Measurements from ENCODE around the gene RPF1. TPM values are rescaled to one million over a fixed set of nuclear protein-coding genes. Genes with fewer than 3 reads are reported as not detected.

Gene RPF1
- total RNA-seq, 5 donors from 2014 or later (not counting 1 experiment from before 2014, with no cell fraction given), result 40.8 to 52.1 (median 43.6) TPM

GRCh38 chr1:84450910-84451309 lies 28.2 kb upstream of the RPF1 start:
- DNase-seq (no peak), ATAC-seq (replicated peaks in 1 of 4) (no peak)
- WGBS (ENCODE audit: insufficient coverage), result no CpG with 5 or more reads among the region's 2 CpGs
- Mint-ChIP-seq H3K36me3 (no peaks in the 10 kb centered on the region), H3K27ac (no peak overlapping the region), H3K4me3 (no peak overlapping the region), H3K4me1 (no peaks in the 10 kb centered on the region), H3K9me3 (no peaks in the 10 kb centered on the region), H3K27me3 (peaks cover 22 to 23% of the 10 kb centered on the region in 2 donors)
- no peaks in the 10 kb centered on the region for H3K36me3 ChIP-seq (ENCODE audit: control insufficient read depth in 2 of 2, extremely low read depth in 1 of 2, insufficient read depth in 1 of 2, low read length in 1 of 2)
- no peaks in the 10 kb centered on the region for H3K9me3 ChIP-seq
- ChIA-PET CTCF (interaction anchor here in 1 of 2 donors (0.9 kb wide), 1 partner anchor 310 kb away, joined by 3 read pairs; no protein-coding TSS in a partner anchor), POLR2A (interaction anchor here in 1 of 2 donors (0.5 kb wide), 1 partner anchor 10 kb away, joined by 4 read pairs; no protein-coding TSS in a partner anchor)
- H3K4me3 ChIP-seq (ENCODE audit: control insufficient read depth in 1 of 2, extremely low read depth in 1 of 2, low read length in 1 of 2), result no peak overlapping the region
- peaks cover 0 to 5% of the 10 kb centered on the region in 2 experiments for H3K27me3 ChIP-seq (replicated peaks in 1 of 2; ENCODE audit: control insufficient read depth in 2 of 2, extremely low read depth in 1 of 2, insufficient read depth in 2 of 2, low read length in 1 of 2)
- H3K4me1 ChIP-seq (ENCODE audit: control insufficient read depth in 1 of 2, extremely low read depth in 1 of 2, insufficient read depth in 2 of 2, low read length in 2 of 2), result no peaks in the 10 kb centered on the region
- no peak overlapping the region for H3K27ac ChIP-seq (ENCODE audit: low read length)

- no peak for DNase-seq
- no peaks in the 10 kb centered on the region for H3K9me3 ChIP-seq
- ChIA-PET POLR2A (interaction anchor here in 1 of 2 donors (0.6 kb wide), 1 partner anchor 1936 kb away, joined by 3 read pairs; no protein-coding TSS in a partner anchor), CTCF (interaction anchor here (0.6 to 1.7 kb wide), 3 partner anchors 10 to 581 kb away, joined by 3 to 5 read pairs (median 3); no protein-coding TSS in a partner anchor)
- peaks cover 0 to 5% of the 10 kb centered on the region in 2 experiments for H3K27me3 ChIP-seq (replicated peaks in 1 of 2; ENCODE audit: control insufficient read depth in 2 of 2, extremely low read depth in 1 of 2, insufficient read depth in 2 of 2, low read length in 1 of 2)
- WGBS (ENCODE audit: insufficient coverage), result 100% methylated on average over 1 of the region's 3 CpGs
- H3K27ac ChIP-seq (ENCODE audit: low read length), result no peak overlapping the region
- Mint-ChIP-seq H3K36me3 (no peaks in the 10 kb centered on the region), H3K4me3 (no peak overlapping the region), H3K27me3 (peaks cover 22 to 28% of the 10 kb centered on the region in 2 donors), H3K9me3 (no peaks in the 10 kb centered on the region), H3K27ac (no peak overlapping the region), H3K4me1 (no peaks in the 10 kb centered on the region)
- no peaks in the 10 kb centered on the region for H3K4me1 ChIP-seq (ENCODE audit: control insufficient read depth in 1 of 2, extremely low read depth in 1 of 2, insufficient read depth in 2 of 2, low read length in 2 of 2)
- no peaks in the 10 kb centered on the region for H3K36me3 ChIP-seq (ENCODE audit: control insufficient read depth in 2 of 2, extremely low read depth in 1 of 2, insufficient read depth in 1 of 2, low read length in 1 of 2)
- no peak overlapping the region for H3K4me3 ChIP-seq (ENCODE audit: control insufficient read depth in 1 of 2, extremely low read depth in 1 of 2, low read length in 1 of 2)
- no peak for ATAC-seq (replicated peaks in 1 of 4)
These were observed 26.6 kb upstream of the RPF1 start for GRCh38 chr1:84452436-84452835.

- H3K27me3 ChIP-seq (replicated peaks in 1 of 2; ENCODE audit: control insufficient read depth in 2 of 2, extremely low read depth in 1 of 2, insufficient read depth in 2 of 2, low read length in 1 of 2), result peaks cover 0 to 11% of the 10 kb centered on the region in 2 experiments
- no peaks in the 10 kb centered on the region for H3K9me3 ChIP-seq
- H3K36me3 ChIP-seq (ENCODE audit: control insufficient read depth in 2 of 2, extremely low read depth in 1 of 2, insufficient read depth in 1 of 2, low read length in 1 of 2), result no peaks in the 10 kb centered on the region
- no peaks in the 10 kb centered on the region for H3K4me1 ChIP-seq (ENCODE audit: control insufficient read depth in 1 of 2, extremely low read depth in 1 of 2, insufficient read depth in 2 of 2, low read length in 2 of 2)
- Mint-ChIP-seq H3K9me3 (no peaks in the 10 kb centered on the region), H3K4me1 (no peaks in the 10 kb centered on the region), H3K27me3 (peaks cover 22 to 41% of the 10 kb centered on the region in 2 donors), H3K4me3 (no peak overlapping the region), H3K36me3 (no peaks in the 10 kb centered on the region), H3K27ac (no peak overlapping the region)
- ATAC-seq (replicated peaks in 1 of 4) (no peak), DNase-seq (no peak)
- H3K4me3 ChIP-seq (ENCODE audit: control insufficient read depth in 1 of 2, extremely low read depth in 1 of 2, low read length in 1 of 2), result no peak overlapping the region
- CTCF ChIA-PET, result interaction anchor here in 1 of 2 donors (0.6 kb wide), 1 partner anchor 299 kb away, joined by 3 read pairs; no protein-coding TSS in a partner anchor
- POLR2A ChIA-PET, result interaction anchor here in 1 of 2 donors (0.6 kb wide), 1 partner anchor 83 kb away, joined by 4 read pairs; no protein-coding TSS in a partner anchor
- H3K27ac ChIP-seq (ENCODE audit: low read length), result no peak overlapping the region
- 80% methylated on average over 1 of the region's 1 CpG for WGBS (ENCODE audit: insufficient coverage)
These were observed 16.9 kb upstream of the RPF1 start for GRCh38 chr1:84462118-84462517.

- CTCF ChIA-PET, result interaction anchor here in 1 of 2 donors (1.1 kb wide), 1 partner anchor 15 kb away, joined by 3 read pairs; no protein-coding TSS in a partner anchor
- ATAC-seq (replicated peaks in 1 of 4), result no peak
- DNase-seq, result no peak
These were observed 11.8 kb upstream of the RPF1 start for GRCh38 chr1:84467298-84467697.

GRCh38 chr1:84476225-84476624 lies 2.8 kb upstream of the RPF1 start:
- POLR2A ChIA-PET, result no interaction called here
- Histone ChIP-seq H3K36me3 (ENCODE audit: control insufficient read depth in 2 of 2, extremely low read depth in 1 of 2, insufficient read depth in 1 of 2, low read length in 1 of 2) (peaks cover 0 to 1% of the 10 kb centered on the region in 2 donors), H3K4me1 (ENCODE audit: control insufficient read depth in 1 of 2, extremely low read depth in 1 of 2, insufficient read depth in 2 of 2, low read length in 2 of 2) (peaks cover 11 to 15% of the 10 kb centered on the region in 2 experiments), H3K27ac (ENCODE audit: low read length) (no peak overlapping the region), H3K9me3 (no peaks in the 10 kb centered on the region), H3K27me3 (replicated peaks in 1 of 2; ENCODE audit: control insufficient read depth in 2 of 2, extremely low read depth in 1 of 2, insufficient read depth in 2 of 2, low read length in 1 of 2) (peaks cover 0 to 16% of the 10 kb centered on the region in 2 experiments), H3K4me3 (ENCODE audit: control insufficient read depth in 1 of 2, extremely low read depth in 1 of 2, low read length in 1 of 2) (no peak overlapping the region)
- DNase-seq, result no peak
- CTCF ChIA-PET, result no interaction called here
- H3K9me3 Mint-ChIP-seq, result peaks cover 4 to 15% (median 5%) of the 10 kb centered on the region in 3 donors
- H3K4me1 Mint-ChIP-seq, result peaks cover 19 to 25% (median 21%) of the 10 kb centered on the region in 3 donors
- ATAC-seq (replicated peaks in 1 of 4), result no peak
- H3K4me3 Mint-ChIP-seq, result no peak overlapping the region
- H3K27ac Mint-ChIP-seq, result no peak overlapping the region
- no CpG with 5 or more reads among the region's 1 CpG for WGBS (ENCODE audit: insufficient coverage)
- H3K36me3 Mint-ChIP-seq, result peaks cover 13% of the 10 kb centered on the region
- peaks cover 37 to 52% of the 10 kb centered on the region in 2 donors for H3K27me3 Mint-ChIP-seq

More at GRCh38 chr1:84467298-84467697, 11.8 kb upstream of the RPF1 start:
- Mint-ChIP-seq H3K4me3 (no peak overlapping the region), H3K9me3 (no peaks in the 10 kb centered on the region), H3K27me3 (peaks cover 54 to 56% of the 10 kb centered on the region in 2 donors), H3K4me1 (no peaks in the 10 kb centered on the region), H3K27ac (no peak overlapping the region), H3K36me3 (no peaks in the 10 kb centered on the region)
- Histone ChIP-seq H3K27me3 (replicated peaks in 1 of 2; ENCODE audit: control insufficient read depth in 2 of 2, extremely low read depth in 1 of 2, insufficient read depth in 2 of 2, low read length in 1 of 2) (peaks cover 0 to 7% of the 10 kb centered on the region in 2 experiments), H3K4me3 (ENCODE audit: control insufficient read depth in 1 of 2, extremely low read depth in 1 of 2, low read length in 1 of 2) (no peak overlapping the region), H3K4me1 (ENCODE audit: control insufficient read depth in 1 of 2, extremely low read depth in 1 of 2, insufficient read depth in 2 of 2, low read length in 2 of 2) (no peaks in the 10 kb centered on the region), H3K9me3 (no peaks in the 10 kb centered on the region), H3K36me3 (ENCODE audit: control insufficient read depth in 2 of 2, extremely low read depth in 1 of 2, insufficient read depth in 1 of 2, low read length in 1 of 2) (no peaks in the 10 kb centered on the region), H3K27ac (ENCODE audit: low read length) (no peak overlapping the region)
- POLR2A ChIA-PET, result no interaction called here

GRCh38 chr1:84479998-84480397 lies 932 bp downstream of the RPF1 start:
- peaks cover 0 to 10% of the 10 kb centered on the region in 2 experiments for H3K27me3 ChIP-seq (replicated peaks in 1 of 2; ENCODE audit: control insufficient read depth in 2 of 2, extremely low read depth in 1 of 2, insufficient read depth in 2 of 2, low read length in 1 of 2)
- H3K4me1 Mint-ChIP-seq, result peaks cover 48 to 53% (median 49%) of the 10 kb centered on the region in 3 donors
- ATAC-seq (replicated peaks in 1 of 4) (no peak), DNase-seq (no peak)
- 15% methylated on average over 5 of the region's 9 CpGs for WGBS (ENCODE audit: insufficient coverage)
- no peaks in the 10 kb centered on the region for H3K9me3 ChIP-seq
- H3K4me3 Mint-ChIP-seq, result peak overlapping the region; percentile 95 to 98 (median 96)
- H3K9me3 Mint-ChIP-seq, result peaks cover 4 to 15% (median 5%) of the 10 kb centered on the region in 3 donors
- peaks cover 40% of the 10 kb centered on the region for H3K36me3 Mint-ChIP-seq
- CTCF ChIA-PET, result interaction anchor here (0.6 to 2.0 kb wide), 17 partner anchors 15 to 465 kb away, joined by 3 to 10 read pairs (median 4); partner anchors contain the start of genes GNG5 (in 1 of the 2), PRKACB (in 1 of the 2) and SPATA1 (in 1 of the 2)
- peak overlapping the region; percentile 79 for H3K27ac ChIP-seq (ENCODE audit: low read length)
- H3K27me3 Mint-ChIP-seq, result peaks cover 12 to 23% of the 10 kb centered on the region in 2 donors
- peak overlapping the region; percentile 74 to 79 for H3K4me3 ChIP-seq (ENCODE audit: control insufficient read depth in 1 of 2, extremely low read depth in 1 of 2, low read length in 1 of 2)
- POLR2A ChIA-PET, result interaction anchor here (0.6 to 1.9 kb wide), 16 partner anchors 11 to 796 kb away, joined by 3 to 13 read pairs (median 4); partner anchors contain the start of genes CTBS (in 2 of the 2), BCL10 (in 1 of the 2), GNG5 (in 1 of the 2) and PRKACB (in 1 of the 2)
- H3K27ac Mint-ChIP-seq, result peak overlapping the region; percentile 98 to 99
- peaks cover 16 to 18% of the 10 kb centered on the region in 2 experiments for H3K4me1 ChIP-seq (ENCODE audit: control insufficient read depth in 1 of 2, extremely low read depth in 1 of 2, insufficient read depth in 2 of 2, low read length in 2 of 2)
- peaks cover 0 to 22% of the 10 kb centered on the region in 2 donors for H3K36me3 ChIP-seq (ENCODE audit: control insufficient read depth in 2 of 2, extremely low read depth in 1 of 2, insufficient read depth in 1 of 2, low read length in 1 of 2)
